Prostate gland (tissue), 2 donors: ENCODE results near the gene PLK5.

Source experiments
- POLR2A ChIP-seq: fragments of 450-650 bp; IDR thresholded peaks from one replicate; pipeline ENCODE4 v1.6.1; 2016; ENCODE audit warnings: antibody characterized with exemption, mild to moderate bottlenecking
- TF ChIP-seq, protein P1 (sequence below), 4 experiments: fragments of 200-600 bp in 2 of 4; fragments of 450-650 bp in 2 of 4; sonication (generic) in 2 of 4; IDR thresholded peaks; 1 replicate in 3 of 4; 2 replicates in 1 of 4; pipeline ENCODE4 v1.5.1; 2016 to 2019; ENCODE audit warnings: antibody characterized with exemption in 4 of 4, mild to moderate bottlenecking in 2 of 4, moderate library complexity in 2 of 4

- TF ChIP-seq, protein P1, sequence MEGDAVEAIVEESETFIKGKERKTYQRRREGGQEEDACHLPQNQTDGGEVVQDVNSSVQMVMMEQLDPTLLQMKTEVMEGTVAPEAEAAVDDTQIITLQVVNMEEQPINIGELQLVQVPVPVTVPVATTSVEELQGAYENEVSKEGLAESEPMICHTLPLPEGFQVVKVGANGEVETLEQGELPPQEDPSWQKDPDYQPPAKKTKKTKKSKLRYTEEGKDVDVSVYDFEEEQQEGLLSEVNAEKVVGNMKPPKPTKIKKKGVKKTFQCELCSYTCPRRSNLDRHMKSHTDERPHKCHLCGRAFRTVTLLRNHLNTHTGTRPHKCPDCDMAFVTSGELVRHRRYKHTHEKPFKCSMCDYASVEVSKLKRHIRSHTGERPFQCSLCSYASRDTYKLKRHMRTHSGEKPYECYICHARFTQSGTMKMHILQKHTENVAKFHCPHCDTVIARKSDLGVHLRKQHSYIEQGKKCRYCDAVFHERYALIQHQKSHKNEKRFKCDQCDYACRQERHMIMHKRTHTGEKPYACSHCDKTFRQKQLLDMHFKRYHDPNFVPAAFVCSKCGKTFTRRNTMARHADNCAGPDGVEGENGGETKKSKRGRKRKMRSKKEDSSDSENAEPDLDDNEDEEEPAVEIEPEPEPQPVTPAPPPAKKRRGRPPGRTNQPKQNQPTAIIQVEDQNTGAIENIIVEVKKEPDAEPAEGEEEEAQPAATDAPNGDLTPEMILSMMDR (IDR thresholded peaks at IDR 0.05): peak; percentile 11 to 49 (median 42)
- TF ChIP-seq POLR2A: no peak
These were observed 10.2 kb upstream of the PLK5 start for GRCh38 chr19:1513499-1514294.
